NCI-H2171 (cell line): ENCODE results near the gene GPX4.
"Not testable (repeated sequence)": the region's sequence is repeated elsewhere in the genome, so short reads cannot be mapped to it uniquely, and the experiment has no call there.

ENCODE experiments used
- DNase-seq: peaks from one replicate; lab custom pipeline; 2025; lab: John Stamatoyannopoulos, UW

Gene GPX4

GRCh38 chr19:1113986-1114483 lies 10.2 kb downstream of the GPX4 start:
- no peak for DNase-seq

DNA sequence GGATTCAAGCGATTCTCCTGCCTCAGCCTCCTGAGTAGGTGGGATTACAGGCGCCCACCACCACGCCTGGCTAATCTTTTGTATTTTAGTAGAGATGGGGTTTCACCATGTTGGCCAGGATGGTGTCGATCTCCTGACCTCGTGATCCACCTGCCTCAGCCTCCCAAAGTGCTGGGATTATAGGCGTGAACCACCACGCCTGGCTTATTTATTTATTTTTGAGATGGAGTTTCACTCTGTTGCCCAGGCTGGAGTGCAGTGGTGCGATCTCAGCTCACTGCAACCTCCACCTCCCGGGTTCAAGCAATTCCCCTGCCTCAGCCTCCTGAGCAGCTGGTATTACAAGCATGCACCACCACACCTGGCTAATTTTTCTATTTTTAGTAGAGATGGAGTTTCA lies 10.9 kb downstream of the GPX4 start:
- not testable (repeated sequence) for DNase-seq

GRCh38 chr19:1115646-1116420 lies 12.0 kb downstream of the GPX4 start:
- DNase-seq, result no peak

DNA sequence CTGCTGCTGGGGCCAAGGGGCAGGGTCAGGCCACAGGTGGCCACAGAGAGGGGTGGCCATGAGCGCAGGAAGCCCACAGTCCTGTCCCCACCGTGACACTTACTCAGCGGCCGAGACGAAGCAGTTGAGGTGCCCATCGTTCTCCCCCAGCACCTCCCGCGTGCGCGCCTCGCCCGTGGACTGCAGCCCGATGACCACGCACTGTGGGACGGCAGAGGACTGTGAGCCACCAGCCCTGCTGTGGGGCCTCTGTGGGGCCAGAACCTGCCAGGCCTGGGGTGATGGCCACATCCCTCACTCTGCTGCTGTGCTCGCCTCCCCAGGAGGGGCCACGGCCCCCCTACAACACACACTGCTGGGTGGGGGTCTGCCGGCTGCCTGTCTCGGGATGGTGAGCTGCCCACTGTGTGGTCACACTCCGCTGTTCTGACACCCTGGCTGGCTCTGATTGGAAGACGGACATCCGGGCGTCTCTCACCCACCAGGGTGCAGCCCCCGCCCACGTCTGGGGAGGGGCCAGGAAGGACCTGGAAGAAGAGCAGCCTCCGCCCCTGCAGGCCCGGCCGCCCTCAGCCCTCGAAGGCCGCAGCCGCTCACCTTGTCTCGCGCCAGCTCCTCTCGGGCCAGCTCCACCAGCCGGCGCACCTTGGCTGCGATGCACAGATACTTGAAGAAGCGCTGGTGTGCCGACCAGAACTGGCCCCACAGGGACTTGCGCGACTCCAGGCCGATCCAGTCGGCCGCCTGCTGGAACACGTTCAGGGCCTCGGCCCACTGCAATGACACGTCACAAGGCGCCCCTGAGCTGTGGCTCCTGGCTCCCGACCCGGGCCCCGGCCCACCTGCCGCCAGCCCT lies 13.2 kb downstream of the GPX4 start:
- DNase-seq, result no peak

GRCh38 chr19:1117654-1118053 lies 13.9 kb downstream of the GPX4 start:
- DNase-seq, result no peak

- no peak for DNase-seq
Observed at GRCh38 chr19:1118999-1119398, 15.2 kb downstream of the GPX4 start.

DNA sequence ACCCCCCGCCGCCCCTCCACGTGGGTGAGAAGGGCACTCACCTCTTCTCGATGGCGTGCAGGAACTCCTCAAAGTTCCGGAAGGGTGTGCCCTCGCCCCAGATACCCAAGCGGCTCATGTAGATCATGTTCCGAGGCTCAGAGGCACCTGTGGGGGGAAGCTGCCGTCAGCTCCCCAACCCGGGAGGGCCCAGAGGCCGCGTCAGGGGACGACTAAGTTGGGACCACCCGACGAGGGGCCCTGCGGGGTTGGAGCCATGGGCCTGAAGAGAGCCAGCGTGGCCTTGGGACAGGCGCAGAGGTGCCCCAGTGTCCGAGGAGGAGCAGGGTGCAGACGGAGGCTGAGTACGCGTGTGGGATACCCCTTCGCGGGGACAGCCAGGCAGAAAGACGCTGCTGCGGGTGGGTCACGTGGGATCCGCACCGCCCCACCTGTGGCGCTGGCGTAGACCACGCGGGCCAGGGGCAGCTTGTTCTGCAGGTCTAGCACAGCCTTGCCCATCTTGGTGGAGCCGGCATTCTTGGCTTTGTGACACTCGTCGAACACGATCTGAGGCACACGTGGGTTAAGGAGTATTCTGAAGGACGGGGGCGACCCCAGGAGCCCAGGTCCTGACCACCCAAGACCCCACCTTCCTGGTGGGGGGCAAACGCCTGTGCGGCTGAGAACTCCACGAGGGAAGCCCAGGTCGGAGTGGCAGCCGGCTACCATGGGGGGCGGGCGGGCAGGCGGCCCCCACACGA lies 15.9 kb downstream of the GPX4 start:
- DNase-seq, result no peak

DNA sequence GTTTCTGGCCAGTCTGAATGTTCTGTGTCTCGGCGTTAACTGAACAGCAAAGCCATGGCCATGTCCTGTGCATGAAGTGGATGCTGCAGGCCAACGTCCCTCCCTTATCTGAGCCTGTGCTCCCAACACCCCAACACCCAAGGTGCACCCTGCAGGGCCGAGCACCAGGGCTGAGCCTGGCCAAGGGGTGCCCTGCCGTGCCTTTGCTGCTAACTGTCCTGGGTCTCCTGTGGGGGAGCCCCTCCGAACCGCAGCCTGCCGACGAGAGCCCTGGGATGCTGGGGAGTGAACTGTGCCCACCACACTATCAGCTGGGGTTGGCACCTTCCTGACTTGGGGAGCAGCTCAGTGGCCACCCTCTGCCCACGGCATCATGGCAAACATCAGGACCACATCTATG lies 17.6 kb downstream of the GPX4 start:
- no peak for DNase-seq

DNA sequence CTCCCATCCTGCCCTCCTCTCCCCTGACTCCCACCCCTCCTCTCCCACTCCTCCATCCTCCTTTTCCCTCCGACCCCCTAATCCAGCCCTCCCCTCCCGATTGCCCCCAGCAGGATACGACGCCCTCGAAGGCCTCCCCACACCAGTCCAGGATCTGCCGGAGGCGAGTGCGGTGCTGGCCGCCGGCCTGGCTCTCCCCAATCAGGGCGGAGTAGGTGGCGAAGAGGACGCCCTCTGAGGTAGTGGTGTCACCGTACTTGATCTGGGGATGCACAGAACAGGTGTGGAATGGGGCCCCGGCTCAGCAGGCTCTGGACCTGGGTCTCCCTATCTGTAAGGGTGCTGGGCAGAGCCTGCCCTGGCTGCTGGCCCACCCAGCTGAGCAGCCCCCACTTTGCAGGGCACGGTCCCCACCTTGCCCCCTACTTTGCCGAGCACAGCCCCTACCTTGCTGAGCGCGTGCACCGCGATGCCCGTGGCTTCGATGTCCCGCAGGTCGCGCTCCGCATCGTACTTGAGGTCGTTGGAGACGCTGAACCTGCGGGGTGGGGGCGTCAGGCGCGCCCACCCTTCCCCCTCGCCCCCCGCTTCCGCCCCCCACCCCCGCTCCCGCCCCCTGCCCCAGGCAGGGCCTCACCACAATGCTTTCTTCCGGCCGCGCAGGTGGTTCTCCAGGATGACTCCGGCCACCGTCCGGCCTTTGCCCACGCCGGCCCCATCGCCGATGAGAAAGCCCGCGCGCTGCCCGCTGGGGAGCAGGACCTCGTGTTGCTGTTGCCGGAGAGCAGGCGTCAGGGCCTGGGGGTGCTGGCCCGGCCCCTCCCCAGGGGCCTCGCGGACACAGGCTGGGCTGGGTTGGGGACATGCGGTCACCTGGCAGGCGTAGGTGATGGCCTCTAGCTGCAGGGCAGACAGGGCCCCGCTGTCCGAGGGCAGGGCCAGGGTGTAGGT lies 18.5 kb downstream of the GPX4 start:
- DNase-seq, result no peak

DNA sequence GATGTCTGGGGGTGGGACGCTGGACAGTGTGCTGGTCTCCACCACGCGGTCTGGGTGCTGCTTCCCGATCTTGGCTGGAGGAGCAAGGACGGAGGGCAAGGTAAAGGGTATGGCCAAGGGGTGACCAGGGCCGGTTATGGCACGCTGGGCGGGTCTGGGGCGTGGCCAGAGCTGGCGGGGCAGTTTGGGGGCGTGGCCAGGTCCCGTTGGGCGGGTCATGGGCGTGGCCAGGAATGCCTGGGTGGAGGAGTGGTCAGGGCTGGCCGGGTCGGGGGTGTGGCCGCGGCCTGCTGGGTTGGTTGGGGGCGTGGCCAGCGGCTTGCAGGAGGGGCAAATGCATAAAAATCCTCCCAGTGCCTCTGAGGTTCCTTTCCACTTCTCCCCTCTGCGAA lies 19.2 kb downstream of the GPX4 start:
- DNase-seq, result no peak

DNA sequence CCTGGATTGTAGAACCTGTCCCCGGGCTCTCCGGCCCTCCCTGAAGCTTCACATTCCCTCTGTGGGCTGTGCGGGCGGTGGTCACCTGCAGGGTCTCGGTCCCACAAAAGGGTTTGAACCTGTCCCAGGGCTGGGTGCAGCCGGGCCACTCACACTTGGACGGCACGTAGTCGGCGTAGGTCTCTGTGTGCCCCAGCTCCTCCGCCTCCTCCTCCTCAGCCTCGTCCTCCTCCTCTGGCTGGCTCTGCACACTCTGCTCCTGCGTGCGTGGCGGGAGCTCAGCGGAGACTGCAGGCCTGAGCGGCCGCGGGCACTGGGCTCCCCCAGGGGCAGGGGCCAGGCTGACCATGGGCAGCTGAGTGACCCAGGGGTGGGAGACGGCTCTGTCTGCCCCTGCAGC lies 19.6 kb downstream of the GPX4 start:
- no peak for DNase-seq

- DNase-seq, result no peak
Observed at GRCh38 chr19:1123885-1124677, 20.3 kb downstream of the GPX4 start.

- no peak for DNase-seq
Observed at GRCh38 chr19:1125601-1126467, 22.0 kb downstream of the GPX4 start.

GRCh38 chr19:1126984-1127760 lies 23.4 kb downstream of the GPX4 start:
- no peak for DNase-seq

GRCh38 chr19:1128106-1128505 lies 24.3 kb downstream of the GPX4 start:
- DNase-seq, result no peak

GRCh38 chr19:1129084-1129483 lies 25.3 kb downstream of the GPX4 start:
- not testable (repeated sequence) for DNase-seq

DNA sequence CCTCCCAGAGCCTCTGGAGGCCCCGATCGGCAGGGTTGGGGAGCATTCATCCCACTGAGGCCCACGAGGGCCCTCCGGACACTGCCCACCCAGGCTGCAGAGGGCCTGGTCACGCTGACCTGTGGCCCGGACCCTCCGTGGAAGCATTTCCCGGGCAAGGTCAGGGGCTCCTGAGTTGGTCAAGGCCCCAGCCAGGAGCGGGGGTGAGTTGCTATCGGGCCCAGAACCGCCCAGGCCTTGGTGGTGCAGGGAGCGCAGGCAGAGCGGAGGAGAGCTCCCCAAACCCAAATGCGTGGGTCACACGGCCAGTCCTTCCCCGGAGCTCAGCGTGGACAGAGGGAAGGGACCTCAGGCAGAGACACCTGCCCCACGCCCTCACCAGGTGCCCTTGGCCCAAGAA lies 25.7 kb downstream of the GPX4 start:
- DNase-seq, result no peak
